Trophoblast cell (in vitro differentiated cells and primary cell): ENCODE results near the gene TPK1.
"Not testable (repeated sequence)": the region's sequence is repeated elsewhere in the genome, so short reads cannot be mapped to it uniquely, and the experiment has no call there.

ENCODE experiments used
- DNase-seq, 2 donors: peaks; one replicate each; pipeline ENCODE4 v3.0.0-alpha.2; 2016
- H2AFZ ChIP-seq: 2 replicates; pipeline ENCODE4 v1.6.1; 2013; ENCODE audit warnings: low read length, moderate library complexity, mild to moderate bottlenecking; ENCODE audit not compliant: insufficient read depth, poor library complexity
- H2AK5ac ChIP-seq: 2 replicates; pipeline ENCODE4 v1.6.1; 2013; ENCODE audit warnings: mild to moderate bottlenecking, low read length
- H2BK120ac ChIP-seq: 2 replicates; pipeline ENCODE4 v1.6.1; 2013; ENCODE audit warnings: low read length, mild to moderate bottlenecking, moderate library complexity; ENCODE audit not compliant: insufficient read depth, poor library complexity
- H2BK12ac ChIP-seq: 2 replicates; pipeline ENCODE4 v1.6.1; 2013; ENCODE audit warnings: mild to moderate bottlenecking, low read length, moderate library complexity
- H2BK5ac ChIP-seq: 2 replicates; pipeline ENCODE4 v1.6.1; 2013; ENCODE audit warnings: low read length, low read depth, moderate library complexity, mild to moderate bottlenecking; ENCODE audit not compliant: poor library complexity
- H3K14ac ChIP-seq: 2 replicates; pipeline ENCODE4 v1.6.1; 2013; ENCODE audit warnings: mild to moderate bottlenecking, low read length
- H3K18ac ChIP-seq: 2 replicates; pipeline ENCODE4 v1.6.1; 2013; ENCODE audit warnings: mild to moderate bottlenecking, low read length
- H3K23ac ChIP-seq: 2 replicates; pipeline ENCODE4 v1.6.1; 2013; ENCODE audit warnings: low read length
- H3K27ac ChIP-seq: 2 replicates; pipeline ENCODE4 v1.5.1; 2013; ENCODE audit warnings: low read depth, mild to moderate bottlenecking, inconsistent platforms, low read length, moderate library complexity
- H3K27me3 ChIP-seq: 2 replicates; pipeline ENCODE4 v1.6.1; 2013; ENCODE audit warnings: inconsistent platforms, mild to moderate bottlenecking, low read length, moderate library complexity; ENCODE audit not compliant: insufficient read depth
- H3K36me3 ChIP-seq, 2 experiments: 1 replicate in 1 of 2; 2 replicates in 1 of 2; pipeline ENCODE4 v1.6.1; 2013; ENCODE audit warnings: low read length in 2 of 2, mild to moderate bottlenecking in 2 of 2, moderate library complexity in 1 of 2; ENCODE audit not compliant: insufficient read depth in 2 of 2, control insufficient read depth in 1 of 2
- H3K4ac ChIP-seq: 2 replicates; pipeline ENCODE4 v1.6.1; 2013; ENCODE audit warnings: low read depth, mild to moderate bottlenecking, low read length, moderate library complexity
- H3K4me1 ChIP-seq, 2 experiments: 1 replicate in 1 of 2; 2 replicates in 1 of 2; pipeline ENCODE4 v1.6.1; 2013; ENCODE audit warnings: low read length in 2 of 2, mild to moderate bottlenecking in 2 of 2, moderate library complexity in 1 of 2; ENCODE audit not compliant: insufficient read depth in 2 of 2, control insufficient read depth in 1 of 2
- H3K4me2 ChIP-seq: 2 replicates; pipeline ENCODE4 v1.6.1; 2013; ENCODE audit warnings: inconsistent platforms, mild to moderate bottlenecking, low read length, moderate library complexity
- H3K4me3 ChIP-seq: 2 replicates; pipeline ENCODE4 v1.5.1; 2013; ENCODE audit warnings: mild to moderate bottlenecking, low read depth, low read length, inconsistent platforms
- H3K79me1 ChIP-seq: one replicate; pipeline ENCODE4 v1.6.1; 2013; ENCODE audit warnings: low read length
- H3K79me2 ChIP-seq: 2 replicates; pipeline ENCODE4 v1.6.1; 2013; ENCODE audit warnings: low read length, mild to moderate bottlenecking; ENCODE audit not compliant: control insufficient read depth, insufficient read depth, poor library complexity
- H3K9ac ChIP-seq: 2 replicates; pipeline ENCODE4 v1.6.1; 2013; ENCODE audit warnings: mild to moderate bottlenecking, low read length
- H3K9me3 ChIP-seq: 2 replicates; pipeline ENCODE4 v1.6.1; 2013; ENCODE audit warnings: low read depth, mild to moderate bottlenecking, control low read depth, inconsistent platforms, low read length; ENCODE audit not compliant: insufficient read depth
- H4K12ac ChIP-seq: 2 replicates; pipeline ENCODE4 v1.6.1; 2013; ENCODE audit warnings: low read depth, mild to moderate bottlenecking, low read length, moderate library complexity
- H4K8ac ChIP-seq: 2 replicates; pipeline ENCODE4 v1.6.1; 2013; ENCODE audit warnings: low read depth, mild to moderate bottlenecking, low read length, moderate library complexity
- H4K91ac ChIP-seq: one replicate; pipeline ENCODE4 v1.6.1; 2013; ENCODE audit warnings: low read depth, mild to moderate bottlenecking, low read length, moderate library complexity
- WGBS: extraction: QIAGEN DNeasy Blood & Tissue Kit; methylation state at CpG from one replicate; pipeline ENCODE4 v1.1.7; 2013; ENCODE audit warnings: missing lambda C conversion rate; ENCODE audit not compliant: insufficient read length, insufficient coverage; ENCODE audit errors: extremely low coverage; 5-methylcytosine and 5-hydroxymethylcytosine counted together

The TPK1 gene

GRCh38 chr7:144574753-144575152 lies 261.1 kb downstream of the TPK1 start:
- not testable (repeated sequence) for H3K79me2 ChIP-seq, H3K4me3 ChIP-seq, H3K27ac ChIP-seq, H3K9me3 ChIP-seq, H3K23ac ChIP-seq, H3K79me1 ChIP-seq, DNase-seq, H3K4me1 ChIP-seq, H4K91ac ChIP-seq, H3K9ac ChIP-seq, H2AFZ ChIP-seq, H3K36me3 ChIP-seq, H3K4me2 ChIP-seq, H3K27me3 ChIP-seq, H2BK120ac ChIP-seq, H3K18ac ChIP-seq, H2AK5ac ChIP-seq, H2BK12ac ChIP-seq, H4K12ac ChIP-seq, H2BK5ac ChIP-seq, H3K14ac ChIP-seq, H3K4ac ChIP-seq, H4K8ac ChIP-seq
- WGBS, result no CpG with 5 or more reads among the region's 5 CpGs

GRCh38 chr7:144568233-144568632 lies 267.6 kb downstream of the TPK1 start:
- no peak overlapping the region for H3K4me3 ChIP-seq
- no peaks in the 10 kb centered on the region for H3K4me1 ChIP-seq
- no peak overlapping the region for H3K27ac ChIP-seq
- no peaks in the 10 kb centered on the region for H3K36me3 ChIP-seq
- no peaks in the 10 kb centered on the region for H3K79me1 ChIP-seq
- H2AFZ ChIP-seq, result no peak overlapping the region
- no peak overlapping the region for H2AK5ac ChIP-seq
- H4K91ac ChIP-seq, result no peak overlapping the region
- H4K8ac ChIP-seq, result no peak overlapping the region
- no peak overlapping the region for H3K4me2 ChIP-seq
- no peak overlapping the region for H3K23ac ChIP-seq
- H3K9me3 ChIP-seq, result no peaks in the 10 kb centered on the region
- no peaks in the 10 kb centered on the region for H3K27me3 ChIP-seq
- DNase-seq, result no peak
- no peak overlapping the region for H2BK5ac ChIP-seq
- H3K18ac ChIP-seq, result no peak overlapping the region
- H3K79me2 ChIP-seq, result no peaks in the 10 kb centered on the region
- H2BK120ac ChIP-seq, result no peak overlapping the region
- H3K9ac ChIP-seq, result no peak overlapping the region
- H2BK12ac ChIP-seq, result no peak overlapping the region
- WGBS, result no CpG with 5 or more reads among the region's 3 CpGs
- no peak overlapping the region for H4K12ac ChIP-seq
- no peak overlapping the region for H3K14ac ChIP-seq
- no peak overlapping the region for H3K4ac ChIP-seq

- Histone ChIP-seq H3K27me3 (no peaks in the 10 kb centered on the region), H3K36me3 (no peaks in the 10 kb centered on the region), H2BK12ac (no peak overlapping the region), H3K4me2 (no peak overlapping the region), H3K4me3 (no peak overlapping the region), H3K9me3 (no peaks in the 10 kb centered on the region), H3K23ac (no peak overlapping the region), H3K9ac (no peak overlapping the region), H3K79me1 (no peaks in the 10 kb centered on the region), H3K4me1 (no peaks in the 10 kb centered on the region), H3K79me2 (no peaks in the 10 kb centered on the region), H2AFZ (no peak overlapping the region), H2BK5ac (no peak overlapping the region), H4K91ac (no peak overlapping the region), H3K4ac (no peak overlapping the region), H2BK120ac (no peak overlapping the region), H3K14ac (no peak overlapping the region), H4K8ac (no peak overlapping the region), H3K18ac (no peak overlapping the region), H2AK5ac (no peak overlapping the region), H3K27ac (no peak overlapping the region), H4K12ac (no peak overlapping the region)
- DNase-seq, result no peak
- WGBS, result no CpG with 5 or more reads among the region's 4 CpGs
These were observed 270.3 kb downstream of the TPK1 start for GRCh38 chr7:144565586-144565985.

GRCh38 chr7:144549861-144550260 lies 286.0 kb downstream of the TPK1 start:
- Histone ChIP-seq H3K4ac (no peak overlapping the region), H4K91ac (no peak overlapping the region), H2AK5ac (no peak overlapping the region), H2BK12ac (no peak overlapping the region), H3K4me2 (no peak overlapping the region), H3K36me3 (no peaks in the 10 kb centered on the region), H3K4me1 (no peaks in the 10 kb centered on the region), H3K27ac (no peak overlapping the region), H2BK120ac (no peak overlapping the region), H4K8ac (no peak overlapping the region), H3K18ac (no peak overlapping the region), H3K9me3 (no peaks in the 10 kb centered on the region), H2BK5ac (no peak overlapping the region), H3K14ac (no peak overlapping the region), H3K9ac (no peak overlapping the region), H4K12ac (no peak overlapping the region), H2AFZ (no peak overlapping the region), H3K27me3 (no peaks in the 10 kb centered on the region), H3K79me2 (no peaks in the 10 kb centered on the region), H3K23ac (no peak overlapping the region), H3K79me1 (no peaks in the 10 kb centered on the region), H3K4me3 (no peak overlapping the region)
- DNase-seq, result no peak
- WGBS, result no CpG with 5 or more reads among the region's 7 CpGs
